Stomach smooth muscle (tissue), 2 donors: ENCODE data around the gene KXD1.
"Not testable (repeated sequence)": the region's sequence is repeated elsewhere in the genome, so short reads cannot be mapped to it uniquely, and the experiment has no call there.

Experiments used
- H3K27ac ChIP-seq: one replicate; pipeline ENCODE4 v1.7.0; 2013; ENCODE audit warnings: mild to moderate bottlenecking, low read length, inconsistent platforms
- H3K27me3 ChIP-seq, 2 donors: one replicate each; pipeline ENCODE4 v1.7.0; 2013; ENCODE audit warnings: low read length in 2 of 2; ENCODE audit not compliant: insufficient read depth in 2 of 2, control insufficient read depth in 1 of 2
- H3K36me3 ChIP-seq, 2 donors: one replicate each; pipeline ENCODE4 v1.7.0; 2013; ENCODE audit warnings: low read length in 2 of 2; ENCODE audit not compliant: control insufficient read depth in 2 of 2, insufficient read depth in 2 of 2
- H3K4me1 ChIP-seq: one replicate; pipeline ENCODE4 v1.7.0; 2013; ENCODE audit warnings: low read length; ENCODE audit not compliant: control insufficient read depth, insufficient read depth
- H3K4me3 ChIP-seq, 2 donors: one replicate each; pipeline ENCODE4 v1.7.0; 2013; ENCODE audit warnings: low read length in 2 of 2
- H3K9ac ChIP-seq, 2 donors: one replicate each; pipeline ENCODE4 v1.7.0; 2013; ENCODE audit warnings: low read length in 2 of 2, mild to moderate bottlenecking in 1 of 2
- H3K9me3 ChIP-seq, 2 donors: one replicate each; pipeline ENCODE4 v1.7.0; 2013; ENCODE audit warnings: low read length in 2 of 2; ENCODE audit not compliant: control insufficient read depth in 2 of 2
- donor health status: healthy.
- donor health status: Pancreatic carcinoma.

The KXD1 gene

DNA sequence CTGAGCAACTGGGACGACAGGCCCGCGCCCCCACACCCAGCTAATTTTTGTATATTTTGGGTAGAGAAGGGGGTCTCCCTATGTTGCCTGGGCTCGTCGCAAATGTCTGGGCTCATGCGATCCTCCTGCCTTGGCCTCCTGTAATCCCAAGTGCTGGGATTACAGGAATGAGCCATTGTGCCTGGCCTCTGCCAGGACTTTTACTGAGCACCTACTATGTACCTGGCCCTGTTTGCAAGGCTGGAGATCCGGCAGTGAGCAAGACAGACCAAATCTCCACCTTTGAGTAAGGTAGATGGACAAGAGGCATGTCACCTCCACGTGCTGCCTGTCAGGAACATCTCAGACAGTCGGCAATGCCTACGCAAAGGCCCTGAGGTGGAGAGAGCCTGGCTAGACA is 21.2 kb upstream of the KXD1 start:
- peaks cover 45 to 49% of the 10 kb centered on the region in 2 donors for H3K36me3 ChIP-seq

DNA sequence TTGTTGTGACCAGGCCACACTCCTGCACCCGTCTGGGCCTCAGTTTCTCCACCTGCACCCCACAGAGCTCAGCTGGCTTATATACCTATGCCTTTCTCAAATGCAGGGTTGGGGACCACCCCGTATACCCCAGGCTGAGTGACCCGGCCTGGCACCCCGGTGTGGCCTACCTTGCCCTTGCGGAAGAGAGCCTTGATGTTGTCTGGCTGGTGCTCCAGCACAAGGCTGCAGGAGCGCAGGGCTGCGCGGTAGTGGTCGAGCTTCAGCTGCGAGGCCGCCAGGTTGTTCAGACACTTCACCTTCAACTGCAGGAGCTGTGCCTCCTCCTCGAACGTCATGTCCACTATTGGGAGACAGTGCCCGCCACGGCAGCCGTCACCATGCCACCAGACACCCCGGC is 20.2 kb upstream of the KXD1 start:
- H3K27ac ChIP-seq = no peak overlapping the region
- H3K36me3 ChIP-seq = peaks cover 36 to 42% of the 10 kb centered on the region in 2 donors

More for the DNA sequence above, 21.2 kb upstream of the KXD1 start:
- Histone ChIP-seq H3K27ac (no peak overlapping the region), H3K9ac (no peak overlapping the region), H3K4me3 (no peak overlapping the region), H3K27me3 (no peaks in the 10 kb centered on the region), H3K4me1 (no peaks in the 10 kb centered on the region), H3K9me3 (no peaks in the 10 kb centered on the region)

DNA sequence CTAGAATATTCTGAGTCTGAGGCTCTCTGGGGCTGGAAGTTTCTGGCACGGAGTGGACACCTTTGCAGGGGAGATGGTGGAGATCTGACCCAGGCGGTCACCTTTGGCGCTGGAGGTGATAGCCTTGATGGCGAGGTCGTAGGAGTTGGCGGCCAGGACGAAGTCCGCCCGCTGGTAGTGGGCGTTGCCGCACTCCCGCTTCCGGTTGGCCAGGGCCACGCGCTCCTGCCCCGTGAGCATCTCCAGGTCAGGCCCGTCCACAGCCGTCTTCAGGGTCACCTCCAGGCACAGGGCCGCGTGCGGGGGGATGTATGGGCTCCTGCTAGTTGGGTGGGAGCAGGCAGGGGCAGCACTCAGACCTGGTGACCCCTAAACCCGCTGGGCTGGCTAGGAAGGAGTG is 19.6 kb upstream of the KXD1 start:
- no peak overlapping the region for H3K27ac ChIP-seq
- peaks cover 6% of the 10 kb centered on the region for H3K4me1 ChIP-seq
- no peak overlapping the region for H3K9ac ChIP-seq
- no peak overlapping the region for H3K4me3 ChIP-seq
- H3K36me3 ChIP-seq = peaks cover 30 to 36% of the 10 kb centered on the region in 2 donors
- no peaks in the 10 kb centered on the region for H3K27me3 ChIP-seq
- H3K9me3 ChIP-seq = no peaks in the 10 kb centered on the region

More for the DNA sequence above, 20.2 kb upstream of the KXD1 start:
- H3K9me3 ChIP-seq = no peaks in the 10 kb centered on the region
- peaks cover 4% of the 10 kb centered on the region for H3K4me1 ChIP-seq
- H3K4me3 ChIP-seq = no peak overlapping the region
- H3K27me3 ChIP-seq = no peaks in the 10 kb centered on the region
- no peak overlapping the region for H3K9ac ChIP-seq

- H3K27me3 ChIP-seq = no peaks in the 10 kb centered on the region
- no peak overlapping the region for H3K4me3 ChIP-seq
- H3K4me1 ChIP-seq = peaks cover 11% of the 10 kb centered on the region
- H3K9ac ChIP-seq = no peak overlapping the region
- H3K9me3 ChIP-seq = no peaks in the 10 kb centered on the region
- H3K27ac ChIP-seq = no peak overlapping the region
- H3K36me3 ChIP-seq = peaks cover 29 to 36% of the 10 kb centered on the region in 2 donors
These were observed 18.3 kb upstream of the KXD1 start for GRCh38 chr19:18539372-18539771.

- not testable (repeated sequence) for H3K9me3 ChIP-seq, H3K9ac ChIP-seq, H3K27me3 ChIP-seq, H3K27ac ChIP-seq, H3K4me3 ChIP-seq
- Histone ChIP-seq H3K36me3 (peaks cover 29 to 34% of the 10 kb centered on the region in 2 donors), H3K4me1 (peaks cover 11% of the 10 kb centered on the region)
These were observed 17.5 kb upstream of the KXD1 start for GRCh38 chr19:18540200-18540599.

DNA sequence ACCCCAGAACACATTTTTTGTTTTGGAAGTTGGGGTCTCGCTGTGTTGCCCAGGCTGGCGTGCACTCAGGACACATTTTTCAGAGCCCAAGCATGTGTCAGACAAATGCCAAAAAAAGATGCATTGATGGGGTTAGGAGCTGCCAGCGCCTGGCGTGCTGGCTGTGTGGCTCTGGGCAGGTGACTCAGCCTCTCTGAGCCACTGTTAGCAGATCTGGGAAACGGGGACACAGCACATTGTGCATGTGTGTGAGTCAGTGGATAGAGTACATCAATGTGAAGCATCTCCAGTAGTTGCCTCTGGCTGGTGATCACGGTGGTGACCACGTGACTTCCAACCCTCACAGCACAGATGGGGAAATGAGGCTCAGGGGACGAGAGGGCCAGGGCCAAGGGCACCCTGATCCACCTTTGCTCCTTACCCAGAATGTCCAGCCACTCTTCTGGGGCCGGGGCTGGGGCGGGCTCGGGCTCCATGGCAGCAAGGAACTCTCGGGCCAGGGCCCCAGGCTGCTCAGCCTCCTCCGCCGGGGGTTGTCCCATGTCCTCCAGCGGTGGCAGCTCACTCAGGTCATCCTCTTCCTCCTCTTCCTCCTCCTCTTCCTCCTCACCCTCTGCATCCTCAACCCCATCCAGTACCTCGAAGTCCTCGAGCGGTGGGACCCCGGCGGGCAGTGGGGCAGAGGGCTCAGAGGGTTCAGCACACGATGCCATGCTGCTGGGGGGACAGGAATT is 16.2 kb upstream of the KXD1 start:
- H3K4me3 ChIP-seq = no peak overlapping the region
- peaks cover 24 to 25% of the 10 kb centered on the region in 2 donors for H3K36me3 ChIP-seq
- peaks cover 11% of the 10 kb centered on the region for H3K4me1 ChIP-seq
- H3K27me3 ChIP-seq = no peaks in the 10 kb centered on the region
- no peak overlapping the region for H3K9ac ChIP-seq
- H3K27ac ChIP-seq = no peak overlapping the region
- H3K9me3 ChIP-seq = no peaks in the 10 kb centered on the region

DNA sequence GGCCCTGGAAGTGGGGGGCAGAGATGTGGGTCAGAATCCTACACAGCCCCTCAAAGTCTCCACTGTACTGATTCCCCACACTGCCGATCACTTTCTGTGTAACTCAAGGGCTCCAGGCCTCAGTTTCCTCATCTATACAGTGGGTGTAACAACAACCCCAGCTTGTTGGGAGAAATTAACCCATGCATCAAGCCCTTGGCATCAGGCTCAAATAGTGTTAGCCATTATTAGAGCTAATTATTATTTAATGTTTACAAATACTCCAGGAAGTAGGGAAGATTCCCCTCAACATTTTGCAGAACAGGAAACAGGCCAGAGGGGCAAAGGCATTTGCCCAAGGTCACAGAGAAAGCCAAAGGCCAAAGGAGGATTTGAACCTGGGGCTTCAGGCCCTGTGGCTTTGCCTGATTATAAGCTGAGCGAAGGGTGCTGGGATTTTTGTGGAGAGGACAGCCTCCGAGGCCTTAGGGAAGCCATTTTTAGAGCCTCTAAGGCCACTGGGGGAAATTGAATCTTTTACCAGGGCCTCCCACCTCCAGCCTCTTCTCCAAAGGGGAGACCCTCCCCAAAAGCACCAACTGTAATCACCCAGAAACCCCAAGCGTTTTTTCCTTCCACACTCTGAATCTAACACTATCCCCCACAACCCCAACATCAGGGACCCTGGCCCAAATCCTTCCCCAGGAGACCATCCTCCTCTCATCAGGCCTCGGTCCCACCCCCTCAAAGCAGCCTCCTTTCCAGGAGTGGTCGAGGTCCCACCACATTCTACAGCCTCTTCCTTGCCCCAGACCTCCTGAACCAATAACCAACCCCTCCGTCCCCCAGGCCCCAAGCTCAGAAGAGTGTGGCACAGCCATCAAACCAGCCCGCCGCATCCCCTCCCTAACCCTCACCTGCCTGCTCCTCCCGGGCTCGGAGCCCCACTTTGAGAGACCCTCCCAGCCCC is 15.4 kb upstream of the KXD1 start:
- Histone ChIP-seq H3K9ac (peak overlapping the region; percentile 82 to 87), H3K27me3 (no peaks in the 10 kb centered on the region), H3K27ac (peak overlapping the region; percentile 70), H3K36me3 (peaks cover 19 to 22% of the 10 kb centered on the region in 2 donors), H3K4me1 (peaks cover 11% of the 10 kb centered on the region), H3K4me3 (peak overlapping the region; percentile 56 to 77), H3K9me3 (no peaks in the 10 kb centered on the region)

GRCh38 chr19:18542941-18543813 is 14.5 kb upstream of the KXD1 start, which contains the start of gene FKBP8:
Gene FKBP8, minus strand, starts transcription at chr19:18543573. Its CDS starts 1,603 bp downstream, at chr19:18541970.
- Histone ChIP-seq H3K27me3 (no peaks in the 10 kb centered on the region), H3K4me3 (peak within 1 kb of the TSS; percentile 60 to 77), H3K9ac (peak within 1 kb of the TSS; percentile 82 to 87), H3K4me1 (peaks cover 11% of the 10 kb centered on the region), H3K36me3 (peaks cover 12 to 22% of the 10 kb centered on the region in 2 donors), H3K27ac (peak within 1 kb of the TSS; percentile 70), H3K9me3 (no peaks in the 10 kb centered on the region)

- H3K9ac ChIP-seq = peak overlapping the region; percentile 68 to 69
- H3K9me3 ChIP-seq = no peaks in the 10 kb centered on the region
- H3K27me3 ChIP-seq = no peaks in the 10 kb centered on the region
- H3K36me3 ChIP-seq = peaks cover 12 to 20% of the 10 kb centered on the region in 2 donors
- no peak overlapping the region for H3K27ac ChIP-seq
- H3K4me3 ChIP-seq = peak overlapping the region; percentile 60 to 69
- H3K4me1 ChIP-seq = peaks cover 11% of the 10 kb centered on the region
These were observed 13.7 kb upstream of the KXD1 start for GRCh38 chr19:18543814-18544475.
